A673 (cell line): ENCODE measurements around the gene RNF213.

ENCODE experiments used
- EZH2 ChIP-seq: fragments of 200-600 bp; sonication (generic); IDR thresholded peaks from 2 replicates; pipeline ENCODE4 v1.6.1; 2017; ENCODE audit warnings: borderline replicate concordance, low read depth, mild to moderate bottlenecking, mixed read lengths, antibody characterized with exemption, low read length; ENCODE audit not compliant: poor library complexity, severe bottlenecking
- TF ChIP-seq, protein P1 (sequence below): fragments of 300-800, 200-600 bp; sonication (generic); conservative IDR thresholded peaks from 2 replicates; pipeline ENCODE4 v1.5.1; 2017; ENCODE audit warnings: low read depth, mild to moderate bottlenecking, antibody characterized with exemption, low read length, moderate library complexity, mixed read lengths

DNA sequence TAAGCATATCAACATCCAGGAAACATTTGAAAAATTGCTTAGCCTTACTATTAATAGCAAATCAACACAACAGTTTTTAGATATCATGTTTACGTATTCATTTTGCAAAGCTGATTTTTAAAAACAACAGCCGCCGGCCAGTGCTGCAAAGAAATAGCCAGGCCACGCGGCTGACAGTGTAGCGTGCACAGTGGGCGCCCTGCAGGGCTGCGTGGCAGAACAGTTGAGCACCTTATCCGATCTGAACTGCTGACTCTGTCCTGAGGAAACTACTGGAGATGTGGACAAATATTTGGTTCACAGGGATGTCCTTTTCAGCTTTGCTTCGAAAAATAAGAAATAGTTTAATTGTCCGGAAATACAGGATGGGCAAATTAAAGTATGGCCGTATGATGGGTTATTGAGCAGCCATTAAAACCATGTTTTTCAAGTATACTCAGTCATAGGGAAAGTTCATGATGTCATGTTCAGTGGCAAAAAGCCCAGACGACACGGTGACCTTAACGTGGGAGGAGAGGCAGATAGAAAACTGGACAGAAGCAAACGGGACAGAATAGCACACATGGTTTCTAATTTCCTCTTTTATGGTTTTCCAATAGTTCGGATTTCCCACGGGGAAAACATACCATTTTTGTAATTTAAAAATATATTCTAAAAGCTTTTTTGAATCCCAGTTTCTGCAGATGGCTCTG is 101.9 kb downstream of the RNF213 start:
- TF ChIP-seq, protein P1, sequence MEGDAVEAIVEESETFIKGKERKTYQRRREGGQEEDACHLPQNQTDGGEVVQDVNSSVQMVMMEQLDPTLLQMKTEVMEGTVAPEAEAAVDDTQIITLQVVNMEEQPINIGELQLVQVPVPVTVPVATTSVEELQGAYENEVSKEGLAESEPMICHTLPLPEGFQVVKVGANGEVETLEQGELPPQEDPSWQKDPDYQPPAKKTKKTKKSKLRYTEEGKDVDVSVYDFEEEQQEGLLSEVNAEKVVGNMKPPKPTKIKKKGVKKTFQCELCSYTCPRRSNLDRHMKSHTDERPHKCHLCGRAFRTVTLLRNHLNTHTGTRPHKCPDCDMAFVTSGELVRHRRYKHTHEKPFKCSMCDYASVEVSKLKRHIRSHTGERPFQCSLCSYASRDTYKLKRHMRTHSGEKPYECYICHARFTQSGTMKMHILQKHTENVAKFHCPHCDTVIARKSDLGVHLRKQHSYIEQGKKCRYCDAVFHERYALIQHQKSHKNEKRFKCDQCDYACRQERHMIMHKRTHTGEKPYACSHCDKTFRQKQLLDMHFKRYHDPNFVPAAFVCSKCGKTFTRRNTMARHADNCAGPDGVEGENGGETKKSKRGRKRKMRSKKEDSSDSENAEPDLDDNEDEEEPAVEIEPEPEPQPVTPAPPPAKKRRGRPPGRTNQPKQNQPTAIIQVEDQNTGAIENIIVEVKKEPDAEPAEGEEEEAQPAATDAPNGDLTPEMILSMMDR = no peak
- no peak for TF ChIP-seq EZH2
